ENCODE results near the gene RFX2.

The RFX2 gene

GRCh38 chr19:6042776-6043726 lies 67.2 kb downstream of the RFX2 start:
- in situ Hi-C loops (cut with MboI; ENCODE audit: low sequenced_read_pairs), result loop anchor here (25.0 kb wide), 1 partner anchor 269 kb away; no protein-coding TSS in a partner anchor

GRCh38 chr19:6041991-6042481 lies 68.3 kb downstream of the RFX2 start:
- in situ Hi-C loops (cut with MboI; ENCODE audit: low sequenced_read_pairs), result loop anchor here (25.0 kb wide), 1 partner anchor 270 kb away; no protein-coding TSS in a partner anchor

- in situ Hi-C loops (cut with MboI; ENCODE audit: low sequenced_read_pairs), result loop anchor here (25.0 kb wide), 1 partner anchor 271 kb away; no protein-coding TSS in a partner anchor
Measured at GRCh38 chr19:6041071-6041470, 69.2 kb downstream of the RFX2 start.

- in situ Hi-C loops (cut with MboI; ENCODE audit: low sequenced_read_pairs), result loop anchor here (25.0 kb wide), 1 partner anchor 273 kb away; no protein-coding TSS in a partner anchor
Measured at GRCh38 chr19:6039566-6040225, 70.6 kb downstream of the RFX2 start.

- in situ Hi-C loops (cut with MboI; ENCODE audit: low sequenced_read_pairs), result loop anchor here (25.0 kb wide), 1 partner anchor 273 kb away; no protein-coding TSS in a partner anchor
Measured at GRCh38 chr19:6038634-6039405, 71.5 kb downstream of the RFX2 start.

- in situ Hi-C loops (cut with MboI; ENCODE audit: low sequenced_read_pairs), result loop anchor here (25.0 kb wide), 1 partner anchor 277 kb away; no protein-coding TSS in a partner anchor
Measured at GRCh38 chr19:6035026-6035425, 75.3 kb downstream of the RFX2 start.

GRCh38 chr19:6034512-6034911 lies 75.8 kb downstream of the RFX2 start:
- in situ Hi-C loops (cut with MboI; ENCODE audit: low sequenced_read_pairs), result loop anchor here (25.0 kb wide), 1 partner anchor 278 kb away; no protein-coding TSS in a partner anchor

GRCh38 chr19:6033744-6034264 lies 76.5 kb downstream of the RFX2 start:
- in situ Hi-C loops (cut with MboI; ENCODE audit: low sequenced_read_pairs), result loop anchor here (25.0 kb wide), 1 partner anchor 278 kb away; no protein-coding TSS in a partner anchor

GRCh38 chr19:6032827-6033226 lies 77.5 kb downstream of the RFX2 start:
- in situ Hi-C loops (cut with MboI; ENCODE audit: low sequenced_read_pairs), result loop anchor here (25.0 kb wide), 1 partner anchor 279 kb away; no protein-coding TSS in a partner anchor

GRCh38 chr19:6032381-6032780 lies 77.9 kb downstream of the RFX2 start:
- in situ Hi-C loops (cut with MboI; ENCODE audit: low sequenced_read_pairs), result loop anchor here (25.0 kb wide), 1 partner anchor 280 kb away; no protein-coding TSS in a partner anchor

- in situ Hi-C loops (cut with MboI; ENCODE audit: low sequenced_read_pairs), result loop anchor here (25.0 kb wide), 1 partner anchor 282 kb away; no protein-coding TSS in a partner anchor
Measured at GRCh38 chr19:6030214-6030507, 80.1 kb downstream of the RFX2 start.

GRCh38 chr19:6026390-6027227 lies 83.7 kb downstream of the RFX2 start:
- in situ Hi-C loops (cut with MboI; ENCODE audit: low sequenced_read_pairs), result loop anchor here (10.0 to 25.0 kb wide), 2 partner anchors 222 to 286 kb away; partner anchors contain the start of gene NRTN

- in situ Hi-C loops (cut with MboI; ENCODE audit: low sequenced_read_pairs), result loop anchor here (10.0 to 25.0 kb wide), 2 partner anchors 220 to 288 kb away; partner anchors contain the start of gene NRTN
Measured at GRCh38 chr19:6024756-6025155, 85.5 kb downstream of the RFX2 start.

GRCh38 chr19:6023936-6024335 lies 86.4 kb downstream of the RFX2 start:
- in situ Hi-C loops (cut with MboI; ENCODE audit: low sequenced_read_pairs), result loop anchor here (10.0 kb wide), 1 partner anchor 219 kb away; the partner anchor contains the start of gene NRTN

GRCh38 chr19:6023085-6023682 lies 87.1 kb downstream of the RFX2 start:
- in situ Hi-C loops (cut with MboI; ENCODE audit: low sequenced_read_pairs), result loop anchor here (10.0 kb wide), 1 partner anchor 218 kb away; the partner anchor contains the start of gene NRTN

- in situ Hi-C loops (cut with MboI; ENCODE audit: low sequenced_read_pairs), result loop anchor here (10.0 kb wide), 1 partner anchor 218 kb away; the partner anchor contains the start of gene NRTN
Measured at GRCh38 chr19:6022570-6023064, 87.7 kb downstream of the RFX2 start.

GRCh38 chr19:6021878-6022569 lies 88.3 kb downstream of the RFX2 start:
- in situ Hi-C loops (cut with MboI; ENCODE audit: low sequenced_read_pairs), result loop anchor here (10.0 kb wide), 1 partner anchor 217 kb away; the partner anchor contains the start of gene NRTN

All from HL-60/S4 treated with phorbol 12-myristate 13-acetate at 8.2 ng/mL for 4 days and 3 days (cell line).